HL-60/S4 (cell line): ENCODE results near the gene CD55.

Experiments used
- in situ Hi-C: fragments of 300-500 bp; cut with MboI; formaldehyde crosslinking; loops from 2 replicates; pipeline ENCODE4 v1.14.3; 2022; ENCODE audit warnings: low sequenced_read_pairs

CD55 gene, protein sequence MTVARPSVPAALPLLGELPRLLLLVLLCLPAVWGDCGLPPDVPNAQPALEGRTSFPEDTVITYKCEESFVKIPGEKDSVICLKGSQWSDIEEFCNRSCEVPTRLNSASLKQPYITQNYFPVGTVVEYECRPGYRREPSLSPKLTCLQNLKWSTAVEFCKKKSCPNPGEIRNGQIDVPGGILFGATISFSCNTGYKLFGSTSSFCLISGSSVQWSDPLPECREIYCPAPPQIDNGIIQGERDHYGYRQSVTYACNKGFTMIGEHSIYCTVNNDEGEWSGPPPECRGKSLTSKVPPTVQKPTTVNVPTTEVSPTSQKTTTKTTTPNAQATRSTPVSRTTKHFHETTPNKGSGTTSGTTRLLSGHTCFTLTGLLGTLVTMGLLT

DNA sequence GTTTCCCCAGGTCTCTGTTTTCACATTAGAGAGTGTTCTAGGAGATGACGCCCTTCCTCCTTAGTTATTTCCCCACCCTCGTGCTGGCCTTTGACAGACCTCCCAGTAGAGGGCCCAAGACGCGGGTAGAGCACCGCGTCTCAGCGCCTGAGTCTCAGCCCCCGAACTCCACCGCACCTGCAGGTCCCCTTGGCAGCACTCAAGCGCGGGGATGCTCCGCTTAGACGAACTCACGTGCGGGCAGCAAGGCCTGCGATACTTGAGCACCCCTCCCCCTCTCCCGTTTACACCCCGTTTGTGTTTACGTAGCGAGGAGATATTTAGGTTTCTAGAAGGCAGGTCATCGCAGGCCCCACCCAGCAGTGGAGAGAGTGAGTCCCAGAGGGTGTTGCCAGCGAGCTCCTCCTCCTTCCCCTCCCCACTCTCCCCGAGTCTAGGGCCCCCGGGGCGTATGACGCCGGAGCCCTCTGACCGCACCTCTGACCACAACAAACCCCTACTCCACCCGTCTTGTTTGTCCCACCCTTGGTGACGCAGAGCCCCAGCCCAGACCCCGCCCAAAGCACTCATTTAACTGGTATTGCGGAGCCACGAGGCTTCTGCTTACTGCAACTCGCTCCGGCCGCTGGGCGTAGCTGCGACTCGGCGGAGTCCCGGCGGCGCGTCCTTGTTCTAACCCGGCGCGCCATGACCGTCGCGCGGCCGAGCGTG is at the start of gene CD55:
TSS of gene CD55 (plus strand) at position 600 of the 711 bp plus-strand sequence. CDS start at position 688, 88 bp downstream.
- in situ Hi-C loops = no loop called here

DNA sequence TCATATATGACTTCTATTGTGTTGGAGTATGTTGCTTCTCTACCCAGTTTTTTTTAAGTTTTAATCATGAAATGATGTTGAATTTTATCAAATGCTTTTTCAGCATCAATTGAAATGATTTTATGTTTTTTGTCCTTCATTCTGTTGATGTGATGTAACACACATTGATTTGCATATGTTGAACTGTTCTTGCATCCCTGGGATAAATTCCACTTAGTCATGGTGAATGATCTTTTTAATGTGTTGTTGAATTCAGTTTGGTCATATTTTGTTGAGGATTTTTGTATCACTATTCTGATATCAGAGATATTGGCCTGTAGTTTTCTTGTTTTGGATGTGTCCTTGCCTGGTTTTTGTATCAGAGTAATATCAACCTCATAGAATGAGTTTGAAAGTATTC is 46.6 kb upstream of the CD55 start:
- in situ Hi-C loops = no loop called here

DNA sequence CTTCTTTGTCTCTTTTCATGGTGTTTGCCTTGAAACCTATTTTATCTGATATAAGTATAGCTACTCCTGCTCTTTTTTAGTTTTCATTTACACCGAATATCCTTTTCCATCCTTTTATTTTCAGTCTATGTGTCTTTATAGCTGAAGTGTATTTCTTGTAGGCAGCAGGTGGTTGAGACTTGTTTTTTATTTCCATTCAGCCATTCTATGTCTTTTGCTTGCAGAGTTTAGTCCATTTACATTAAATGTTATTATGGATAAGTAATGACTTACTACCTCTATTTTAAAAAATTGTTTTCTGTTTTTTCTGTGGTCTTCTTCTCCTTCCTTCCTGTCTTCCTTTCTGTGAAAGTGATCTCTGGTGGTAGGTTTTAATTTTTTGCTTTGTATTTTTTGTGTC is 45.0 kb upstream of the CD55 start:
- in situ Hi-C loops = no loop called here

DNA sequence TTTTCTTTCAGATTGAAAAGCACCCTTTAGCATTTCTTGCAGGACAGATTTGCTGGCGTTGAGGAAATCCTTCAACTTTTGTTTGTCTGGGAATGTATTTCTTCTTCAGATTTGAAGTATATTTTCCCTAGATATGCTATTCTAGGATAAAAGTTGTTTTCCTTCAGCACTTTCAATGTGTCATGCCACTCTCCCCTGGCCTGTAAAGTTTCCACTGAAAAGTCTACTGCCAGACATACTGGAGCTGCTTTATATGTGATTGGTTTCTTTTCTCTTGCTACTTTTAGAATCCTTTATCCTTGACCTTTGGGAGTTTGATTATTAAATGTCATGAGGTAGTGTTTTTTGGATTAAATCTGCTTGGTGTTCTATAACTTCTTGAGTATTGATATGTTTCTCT is 44.2 kb upstream of the CD55 start:
- in situ Hi-C loops = no loop called here

DNA sequence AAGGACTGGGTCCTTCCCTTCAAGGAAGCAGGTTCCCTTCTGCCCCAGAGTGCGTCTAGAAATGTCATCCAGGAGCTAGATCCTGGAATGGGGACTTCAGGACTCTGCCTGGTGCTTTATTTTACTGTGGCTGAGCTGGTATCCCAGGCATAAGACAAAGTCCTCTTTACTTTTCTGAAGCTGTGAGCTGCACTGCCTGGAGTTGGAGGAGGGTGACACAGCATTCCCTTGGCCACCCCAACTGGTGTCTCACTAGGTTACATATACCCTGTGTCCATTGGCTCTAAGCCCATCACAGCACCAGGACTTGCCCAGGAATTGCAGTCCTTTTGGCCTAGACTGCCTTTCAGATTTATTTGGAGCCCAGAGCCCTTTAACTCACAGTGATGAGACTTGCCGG is 41.8 kb upstream of the CD55 start:
- in situ Hi-C loops = no loop called here

DNA sequence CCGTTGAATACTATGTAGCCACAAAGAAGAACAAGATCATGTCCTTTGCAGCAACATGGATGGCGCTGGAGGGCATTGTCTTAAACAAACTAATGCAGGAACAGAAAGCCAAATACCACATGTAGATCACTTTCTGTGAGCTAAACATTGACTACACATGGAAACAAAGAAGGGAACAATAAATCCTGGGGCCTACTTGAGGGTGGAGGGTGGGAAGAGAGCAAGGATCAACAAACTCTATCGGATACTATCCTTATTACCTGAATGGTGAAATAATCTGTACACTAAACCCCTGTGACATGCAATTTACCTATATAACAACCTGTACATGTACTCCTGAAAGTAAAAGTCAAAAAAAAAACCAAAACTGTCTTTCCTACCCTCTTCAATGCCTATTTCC is 40.8 kb upstream of the CD55 start:
- in situ Hi-C loops = no loop called here

DNA sequence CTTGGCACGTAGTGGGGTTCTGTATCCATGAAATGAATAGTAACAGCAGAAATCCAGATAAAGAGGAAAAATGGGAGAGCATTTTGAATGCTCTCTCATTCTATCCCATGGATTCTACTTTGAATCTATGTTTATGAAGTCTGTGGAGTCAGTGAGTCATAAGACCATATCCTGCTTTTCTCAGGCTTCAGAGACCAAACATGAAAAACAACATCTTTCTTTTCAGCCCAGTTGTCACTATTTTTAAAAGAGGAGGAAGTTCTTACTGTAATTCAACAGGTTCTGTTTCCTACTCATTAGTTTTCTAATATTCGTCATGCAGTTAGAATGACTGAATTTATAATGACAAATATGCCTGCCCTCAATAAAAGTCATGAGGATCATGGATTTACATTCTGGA is 39.4 kb upstream of the CD55 start:
- in situ Hi-C loops = no loop called here

DNA sequence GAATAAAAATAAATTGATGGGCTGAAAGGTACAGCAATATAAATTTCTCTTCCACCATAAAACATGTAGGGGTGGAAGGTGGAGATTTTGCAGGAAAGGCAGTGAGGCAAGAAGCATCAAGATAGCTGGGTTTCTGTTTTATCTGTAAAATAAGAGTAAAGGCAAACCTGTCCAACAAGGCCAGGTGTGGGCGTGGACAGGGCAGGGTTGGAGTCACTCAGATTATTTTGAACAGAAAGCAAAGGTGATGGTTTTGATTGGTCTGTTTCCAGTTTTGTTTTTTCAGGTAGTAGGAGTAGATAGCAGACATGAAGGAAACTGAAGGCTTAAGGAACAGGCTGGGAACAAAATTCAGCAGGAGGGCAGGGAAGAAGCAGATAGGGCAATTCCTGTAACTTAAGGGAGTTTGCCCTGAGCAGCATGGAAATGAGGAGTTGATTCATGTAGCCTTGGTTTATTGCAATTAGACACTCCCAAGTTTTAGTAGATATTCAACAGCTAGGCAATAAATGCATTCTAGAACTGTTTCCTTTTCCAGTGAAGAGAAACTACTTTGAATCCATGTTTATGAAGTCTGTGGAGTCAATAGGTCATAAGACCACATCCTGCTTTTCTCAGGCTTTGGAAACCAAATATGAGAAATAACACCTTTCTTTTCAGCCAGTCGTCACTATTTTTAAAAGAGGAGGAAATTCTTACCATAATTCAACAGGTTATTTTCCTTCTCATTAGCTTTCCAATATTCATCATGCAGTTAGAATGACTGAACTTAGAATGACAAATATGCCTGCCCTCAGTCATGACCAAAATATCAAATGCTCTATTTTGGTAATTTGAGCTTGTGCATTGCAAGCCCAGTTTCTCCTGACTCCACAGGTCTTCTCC is 38.7 kb upstream of the CD55 start:
- in situ Hi-C loops = no loop called here

DNA sequence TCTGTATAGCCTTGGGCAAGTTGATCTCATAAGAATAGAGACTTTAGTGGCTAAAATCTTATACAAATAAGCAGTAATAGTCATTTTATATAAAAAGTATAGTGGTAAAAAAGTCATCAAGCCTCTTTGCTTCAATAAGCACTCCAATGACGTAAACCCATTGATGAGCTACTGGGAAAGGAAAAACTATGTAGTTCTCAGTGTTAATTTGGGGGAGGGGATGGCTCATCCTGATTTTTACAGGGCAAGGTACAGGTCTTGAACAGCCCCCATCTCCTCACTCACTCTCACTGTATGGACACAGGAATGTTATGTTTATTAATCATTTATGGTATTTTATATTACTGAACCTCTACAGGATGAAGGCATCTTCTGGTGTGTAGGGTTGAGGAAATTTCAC is 38.1 kb upstream of the CD55 start:
- in situ Hi-C loops = no loop called here

DNA sequence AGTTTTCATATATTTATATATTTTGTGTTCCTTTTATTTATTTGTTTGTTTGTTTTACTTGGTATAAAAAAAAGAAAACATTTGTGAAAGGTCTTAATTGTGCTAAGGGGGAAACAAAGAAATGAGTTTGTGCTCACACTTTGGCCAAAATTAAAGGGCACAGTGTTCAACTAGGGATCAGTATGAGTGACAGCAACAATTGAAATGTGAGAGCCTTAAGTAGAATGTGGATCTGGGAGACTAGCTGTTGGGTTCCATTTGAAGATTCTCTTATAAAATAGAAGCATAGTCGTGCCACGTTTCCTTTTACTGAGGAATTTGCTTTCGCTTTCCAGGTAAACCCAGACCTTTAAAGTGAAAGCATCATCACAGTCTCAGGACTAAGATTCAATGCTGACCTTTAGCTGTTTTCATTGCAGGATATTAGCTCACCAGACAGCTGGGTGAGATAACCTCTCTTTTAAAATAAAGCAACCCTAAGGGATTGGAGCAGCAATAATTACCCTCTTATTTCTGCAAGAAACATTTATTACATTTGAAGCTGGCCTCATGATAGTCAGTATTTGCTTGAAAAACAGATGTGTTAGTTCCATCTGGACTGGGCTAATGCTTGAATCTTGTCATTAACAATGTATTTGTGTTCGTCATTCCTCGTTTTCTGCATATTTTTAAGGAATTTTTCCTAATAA is 37.1 kb upstream of the CD55 start:
- in situ Hi-C loops = no loop called here

DNA sequence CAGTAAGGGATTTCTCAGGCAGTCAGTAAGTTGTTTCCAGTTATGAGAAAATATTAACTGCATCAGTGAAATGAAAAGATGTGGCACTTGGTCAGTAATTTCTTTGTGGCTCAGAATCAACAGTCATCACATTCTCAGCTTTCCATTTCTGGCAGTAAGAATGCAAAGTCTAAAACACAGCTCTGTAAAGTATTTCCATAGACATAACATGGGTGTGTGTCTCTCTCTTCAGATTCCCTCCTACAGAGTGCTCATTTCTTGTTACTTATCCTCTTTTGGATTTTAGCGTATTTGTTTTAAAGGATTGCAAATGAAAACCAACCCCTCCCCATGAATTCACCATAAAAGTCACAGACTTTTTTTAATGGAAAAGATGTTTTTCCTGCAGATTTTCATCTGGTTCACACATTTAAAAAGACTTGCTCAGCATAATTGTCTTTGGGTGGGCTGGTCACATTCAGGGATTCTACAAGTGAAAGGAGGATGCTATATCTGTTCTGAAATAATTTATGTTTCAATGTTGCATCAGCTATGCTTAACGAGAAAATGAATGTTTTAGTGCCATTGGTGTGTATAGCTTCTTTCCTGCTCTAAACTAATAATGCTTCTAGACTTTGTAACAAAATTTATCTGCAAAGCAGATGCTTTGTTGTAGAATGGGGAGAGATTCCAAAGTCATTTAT is 34.6 kb upstream of the CD55 start:
- in situ Hi-C loops = no loop called here

DNA sequence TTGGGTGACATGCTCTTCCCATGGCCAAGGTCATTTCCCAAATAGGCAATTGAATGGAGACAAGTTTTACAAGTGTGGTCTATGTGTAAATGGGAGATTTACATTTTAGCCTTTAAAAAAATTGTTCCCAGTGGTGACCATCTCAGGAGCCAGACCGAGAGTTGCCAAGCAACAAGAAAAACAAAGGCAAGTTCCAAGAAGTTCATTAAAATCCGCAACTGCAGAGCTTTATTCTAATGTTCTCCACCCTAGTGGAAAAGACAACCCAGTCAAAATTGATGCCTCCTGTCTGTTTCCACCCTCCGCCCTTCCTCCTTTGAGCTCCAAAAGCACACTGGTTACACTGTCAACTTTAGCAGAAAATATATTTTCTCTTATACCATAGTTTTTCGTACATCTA is 33.2 kb upstream of the CD55 start:
- in situ Hi-C loops = no loop called here

DNA sequence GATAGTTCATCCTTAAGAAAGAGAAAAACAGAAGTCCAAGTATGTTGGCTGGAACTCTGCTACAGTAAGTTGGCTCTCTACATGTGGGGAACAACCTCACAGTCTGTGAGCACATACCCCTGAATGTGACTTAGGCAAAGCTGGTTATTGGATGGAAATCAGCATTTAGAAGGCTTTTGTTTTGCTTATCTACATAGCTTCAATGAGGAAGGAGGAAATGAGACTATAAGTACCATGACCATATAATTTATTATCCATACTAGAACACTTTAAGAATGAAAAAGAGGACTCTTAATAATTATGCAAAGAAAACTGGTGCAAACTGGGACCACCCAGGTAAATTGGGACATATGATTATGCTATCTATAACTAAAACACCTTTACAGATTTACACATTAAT is 31.7 kb upstream of the CD55 start:
- in situ Hi-C loops = no loop called here

DNA sequence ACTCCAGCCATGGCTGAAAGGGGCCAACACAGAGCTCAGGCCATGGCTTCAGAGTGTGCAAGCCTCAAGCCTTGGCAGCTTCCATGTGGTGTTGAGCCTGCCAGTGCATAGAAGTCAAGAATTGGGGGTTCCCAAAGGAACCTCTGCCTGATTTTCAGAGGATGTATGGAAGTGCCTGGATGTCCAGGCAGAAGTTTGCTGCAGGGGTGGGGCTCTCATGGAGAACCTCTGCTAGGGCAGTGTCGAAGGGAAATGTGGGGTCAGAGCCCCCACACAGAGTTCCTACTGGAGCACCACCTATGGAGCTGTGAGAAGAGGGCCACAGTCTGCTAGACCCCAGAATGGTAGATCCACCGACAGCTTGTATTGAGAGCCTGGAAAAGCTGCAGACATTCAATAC is 29.8 kb upstream of the CD55 start:
- in situ Hi-C loops = no loop called here

DNA sequence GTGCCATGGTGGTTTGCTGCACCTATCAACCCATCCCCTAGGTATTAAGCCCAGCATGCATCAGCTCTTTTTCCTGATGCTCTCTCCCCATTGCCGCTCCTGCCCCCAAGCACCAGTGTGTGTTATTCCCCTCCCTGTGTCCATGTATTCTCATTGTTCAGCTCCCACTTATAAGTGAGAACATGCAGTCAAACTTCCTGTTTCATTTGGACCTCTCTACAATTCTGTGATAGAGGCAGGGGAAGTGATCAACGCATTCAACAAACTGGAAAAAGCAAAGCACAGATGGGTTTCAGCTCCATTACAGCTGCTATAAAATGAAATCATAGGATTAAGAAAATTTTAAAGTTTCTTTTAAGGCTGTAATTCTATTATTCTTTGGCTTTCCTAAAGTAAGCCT is 23.3 kb upstream of the CD55 start:
- in situ Hi-C loops = no loop called here

DNA sequence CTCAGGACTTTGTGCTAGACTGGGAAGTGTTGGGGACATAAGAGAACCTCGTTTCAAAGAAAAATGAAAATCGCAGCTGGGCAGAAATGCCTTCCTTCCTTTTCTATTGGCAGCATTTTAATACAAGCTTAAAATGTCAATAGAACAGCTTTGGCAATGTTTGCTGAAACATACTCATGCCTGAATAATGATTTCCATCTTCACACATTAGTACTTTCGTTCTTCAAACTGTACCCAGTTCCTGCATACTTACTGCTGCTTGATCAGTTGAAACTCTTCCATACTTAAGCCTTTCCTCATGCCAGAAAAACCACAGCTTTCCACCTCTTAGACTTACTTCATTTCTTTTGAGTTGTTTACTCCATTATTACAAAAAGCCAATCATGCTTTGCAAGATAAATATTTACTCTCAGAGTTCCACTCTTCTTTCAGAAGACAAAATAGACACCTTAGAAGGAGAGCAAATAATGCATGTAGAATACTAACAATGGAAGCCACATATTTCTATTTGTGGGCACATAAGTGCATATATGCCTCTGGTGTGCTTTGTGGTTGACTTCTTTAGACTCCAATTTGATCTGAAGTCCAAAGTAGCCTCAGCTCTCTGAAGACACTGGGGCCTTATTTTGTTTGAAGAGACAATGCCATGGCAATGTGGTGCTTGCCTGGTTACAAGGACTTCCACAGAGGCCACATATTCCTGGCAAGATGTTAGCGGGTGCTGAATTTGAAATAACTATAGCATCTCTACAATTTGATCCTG is 22.7 kb upstream of the CD55 start:
- in situ Hi-C loops = no loop called here

DNA sequence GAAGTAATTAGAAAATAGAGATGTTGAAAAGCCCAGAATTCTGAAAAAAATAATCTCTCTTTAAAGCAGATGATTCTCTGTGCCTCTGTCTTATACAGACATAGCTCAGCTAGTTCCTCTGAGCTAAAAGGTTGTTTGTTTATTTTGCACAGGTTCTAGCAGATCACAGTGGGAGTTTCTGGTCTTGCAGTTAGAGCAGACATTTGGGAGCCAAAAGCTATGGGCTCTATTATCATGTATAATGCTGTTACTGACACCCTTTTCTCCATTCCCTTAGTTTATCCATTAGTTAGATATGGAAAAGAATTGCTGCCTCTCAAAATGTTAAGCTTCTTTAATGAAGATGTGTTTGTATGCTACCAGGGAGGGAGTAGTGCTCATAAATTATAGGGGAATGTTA is 20.5 kb upstream of the CD55 start:
- in situ Hi-C loops = no loop called here

DNA sequence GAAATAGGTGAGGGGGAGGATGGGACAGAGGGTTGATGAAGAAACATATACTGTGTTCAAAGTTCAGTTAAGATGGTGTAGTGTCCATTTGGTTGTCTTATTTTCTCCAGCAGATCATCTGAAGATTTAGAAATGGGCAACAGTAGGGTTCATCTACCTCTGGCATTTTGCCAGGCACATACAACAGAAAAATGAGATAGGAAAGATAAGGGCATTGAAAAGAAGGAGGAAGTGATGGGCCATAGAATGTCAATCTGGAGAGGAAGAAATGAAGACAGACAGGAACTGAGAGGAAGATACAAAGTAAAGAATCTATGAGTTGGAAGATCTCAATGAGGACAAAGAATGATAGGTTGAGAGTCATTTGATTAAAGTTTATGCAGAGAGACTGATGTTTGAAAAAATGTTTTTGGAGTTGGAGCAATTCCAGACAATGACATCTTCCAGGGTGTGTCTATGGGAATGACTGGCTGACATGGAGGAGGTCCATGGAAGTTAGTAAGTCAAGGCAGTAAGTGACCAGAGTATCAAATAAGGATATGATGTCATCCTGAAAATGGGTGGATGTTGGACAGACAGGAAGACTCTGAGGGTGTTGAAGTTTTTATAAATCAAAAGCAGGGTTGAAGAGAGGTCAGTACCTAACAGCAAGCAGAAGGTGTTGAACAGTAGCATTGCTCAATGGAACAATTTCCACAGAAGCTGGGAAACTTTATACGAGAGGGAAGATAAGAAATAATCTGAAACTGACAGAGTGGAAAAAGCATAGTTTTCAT is 18.7 kb upstream of the CD55 start:
- in situ Hi-C loops = no loop called here
